Parathyroid adenoma (tissue), 2 donors: ENCODE measurements around the gene NCKAP5.

Experiments
- H2AFZ ChIP-seq: fragments of 300-600 bp; sonication (generic); one replicate; pipeline ENCODE4 v1.7.0; 2017; ENCODE audit warnings: antibody characterized with exemption, mild to moderate bottlenecking
- H3K27ac ChIP-seq: fragments of 300-600 bp; sonication (generic); one replicate; pipeline ENCODE4 v1.7.0; 2017
- H3K27me3 ChIP-seq: fragments of 300-600 bp; sonication (generic); one replicate; pipeline ENCODE4 v1.7.0; 2017; ENCODE audit warnings: low read length; ENCODE audit not compliant: control insufficient read depth, insufficient read depth
- H3K36me3 ChIP-seq: fragments of 300-600 bp; sonication (generic); one replicate; pipeline ENCODE4 v1.7.0; 2017; ENCODE audit warnings: low read length; ENCODE audit not compliant: control insufficient read depth, insufficient read depth
- H3K4me1 ChIP-seq: fragments of 300-600 bp; sonication (generic); one replicate; pipeline ENCODE4 v1.7.0; 2017; ENCODE audit warnings: control low read depth
- H3K4me2 ChIP-seq: fragments of 300-600 bp; sonication (generic); one replicate; pipeline ENCODE4 v1.7.0; 2017; ENCODE audit warnings: low read length
- H3K4me3 ChIP-seq: fragments of 300-600 bp; sonication (generic); one replicate; pipeline ENCODE4 v1.7.0; 2017; ENCODE audit warnings: low read depth, low read length
- H3K79me2 ChIP-seq: fragments of 300-600 bp; sonication (generic); one replicate; pipeline ENCODE4 v1.7.0; 2017; ENCODE audit warnings: control low read depth
- H3K9ac ChIP-seq: fragments of 300-600 bp; sonication (generic); one replicate; pipeline ENCODE4 v1.7.0; 2017; ENCODE audit warnings: mild to moderate bottlenecking
- H3K9me3 ChIP-seq: fragments of 300-600 bp; sonication (generic); one replicate; pipeline ENCODE4 v1.7.0; 2017; ENCODE audit warnings: low read length; ENCODE audit not compliant: control insufficient read depth
- TF ChIP-seq, protein P1 (sequence below): fragments of 300-600 bp; sonication (generic); IDR thresholded peaks from one replicate; pipeline ENCODE4 v1.7.0; 2017; ENCODE audit warnings: antibody characterized with exemption, mild to moderate bottlenecking
- donor health status: primary hyperparathyroidism.

NCKAP5 gene

DNA sequence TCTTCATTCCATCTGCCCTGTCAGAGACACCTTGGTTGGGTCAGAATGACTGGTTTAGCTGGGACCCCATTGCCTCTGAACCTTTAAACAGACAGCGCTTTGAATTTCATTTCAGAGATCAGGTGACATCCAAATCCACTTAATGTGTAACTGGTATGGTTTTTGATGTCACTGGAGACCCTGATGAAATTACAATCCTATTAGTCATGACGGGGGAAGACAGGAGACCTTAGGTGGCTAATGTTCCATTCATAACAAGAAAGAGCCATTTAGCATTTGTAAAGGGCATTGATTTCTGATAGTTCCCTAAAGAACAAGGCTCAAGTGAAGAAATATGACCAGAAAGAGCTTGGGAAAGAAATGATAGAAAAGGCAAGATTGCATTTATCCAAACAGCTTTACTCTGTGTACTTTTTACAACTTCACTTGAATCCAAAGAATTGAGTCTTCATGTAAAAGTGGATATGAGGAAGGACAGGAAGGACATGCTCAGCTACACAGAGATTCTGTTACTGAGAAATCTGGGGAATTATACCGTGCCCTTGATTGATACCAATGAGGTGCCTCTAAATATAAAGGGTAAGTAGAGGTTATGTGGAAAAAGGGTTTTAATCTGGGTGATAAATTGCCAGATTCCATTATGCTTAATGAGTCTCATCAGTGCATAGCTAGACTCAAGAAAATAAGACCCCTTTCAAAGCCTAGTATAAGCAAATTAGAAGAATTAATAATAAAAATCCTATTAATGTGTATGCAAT lies 198.2 kb downstream of the NCKAP5 start:
- Histone ChIP-seq H3K4me2 (no peak overlapping the region), H2AFZ (no peak overlapping the region), H3K36me3 (no peaks in the 10 kb centered on the region), H3K79me2 (no peaks in the 10 kb centered on the region), H3K9me3 (no peaks in the 10 kb centered on the region), H3K4me1 (no peaks in the 10 kb centered on the region), H3K27ac (no peak overlapping the region), H3K9ac (no peak overlapping the region), H3K27me3 (no peaks in the 10 kb centered on the region), H3K4me3 (no peak overlapping the region)
- TF ChIP-seq, protein P1, sequence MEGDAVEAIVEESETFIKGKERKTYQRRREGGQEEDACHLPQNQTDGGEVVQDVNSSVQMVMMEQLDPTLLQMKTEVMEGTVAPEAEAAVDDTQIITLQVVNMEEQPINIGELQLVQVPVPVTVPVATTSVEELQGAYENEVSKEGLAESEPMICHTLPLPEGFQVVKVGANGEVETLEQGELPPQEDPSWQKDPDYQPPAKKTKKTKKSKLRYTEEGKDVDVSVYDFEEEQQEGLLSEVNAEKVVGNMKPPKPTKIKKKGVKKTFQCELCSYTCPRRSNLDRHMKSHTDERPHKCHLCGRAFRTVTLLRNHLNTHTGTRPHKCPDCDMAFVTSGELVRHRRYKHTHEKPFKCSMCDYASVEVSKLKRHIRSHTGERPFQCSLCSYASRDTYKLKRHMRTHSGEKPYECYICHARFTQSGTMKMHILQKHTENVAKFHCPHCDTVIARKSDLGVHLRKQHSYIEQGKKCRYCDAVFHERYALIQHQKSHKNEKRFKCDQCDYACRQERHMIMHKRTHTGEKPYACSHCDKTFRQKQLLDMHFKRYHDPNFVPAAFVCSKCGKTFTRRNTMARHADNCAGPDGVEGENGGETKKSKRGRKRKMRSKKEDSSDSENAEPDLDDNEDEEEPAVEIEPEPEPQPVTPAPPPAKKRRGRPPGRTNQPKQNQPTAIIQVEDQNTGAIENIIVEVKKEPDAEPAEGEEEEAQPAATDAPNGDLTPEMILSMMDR = no peak

DNA sequence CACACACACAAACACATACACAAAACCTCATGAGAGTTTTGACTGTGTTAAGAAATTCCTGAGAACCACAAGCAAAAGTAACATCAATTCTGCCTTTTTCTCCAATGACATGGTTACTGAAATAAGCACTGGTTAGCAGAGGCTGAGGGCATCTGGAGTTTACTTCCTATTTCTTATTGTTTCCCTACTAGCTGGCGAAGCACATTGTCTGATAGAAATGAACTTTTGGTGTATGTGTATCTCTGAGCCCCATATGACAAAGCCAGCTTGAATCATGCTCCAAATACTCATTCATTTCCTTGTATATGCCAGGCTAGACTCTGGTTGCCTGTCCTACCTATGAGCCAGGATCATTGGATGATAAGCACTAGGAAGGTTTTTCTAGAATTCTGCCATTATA lies 203.1 kb downstream of the NCKAP5 start:
- Histone ChIP-seq H3K9me3 (no peaks in the 10 kb centered on the region), H2AFZ (no peak overlapping the region)

DNA sequence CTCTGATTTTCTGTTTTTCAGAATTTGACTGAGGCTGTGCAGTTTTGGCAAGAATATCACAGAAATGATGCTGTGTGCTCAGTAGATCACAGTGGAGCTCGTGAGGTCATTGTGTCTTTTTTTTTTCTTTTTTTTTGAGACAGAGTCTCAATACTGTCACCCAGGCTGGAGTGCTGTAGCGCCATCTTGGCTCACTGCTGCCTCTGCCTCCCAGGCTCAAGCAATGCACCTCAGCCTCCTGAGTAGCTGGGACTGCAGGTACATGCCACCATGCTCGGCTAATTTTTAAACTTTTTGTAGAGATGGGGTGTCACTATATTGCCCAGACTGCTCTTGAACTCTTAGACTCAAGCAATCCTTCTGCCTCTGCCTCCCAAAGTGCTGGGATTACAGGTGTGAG lies 203.6 kb downstream of the NCKAP5 start:
- no peak overlapping the region for H3K9ac ChIP-seq
- H3K79me2 ChIP-seq = no peaks in the 10 kb centered on the region
- H3K4me1 ChIP-seq = no peaks in the 10 kb centered on the region
- no peak overlapping the region for H3K4me3 ChIP-seq
- no peaks in the 10 kb centered on the region for H3K9me3 ChIP-seq
- H2AFZ ChIP-seq = no peak overlapping the region
- H3K36me3 ChIP-seq = no peaks in the 10 kb centered on the region
- H3K27ac ChIP-seq = no peak overlapping the region
- no peak overlapping the region for H3K4me2 ChIP-seq
- H3K27me3 ChIP-seq = no peaks in the 10 kb centered on the region
- TF ChIP-seq, protein P1 = no peak

More for the DNA sequence above, 203.1 kb downstream of the NCKAP5 start:
- Histone ChIP-seq H3K4me2 (no peak overlapping the region), H3K4me1 (no peaks in the 10 kb centered on the region), H3K79me2 (no peaks in the 10 kb centered on the region), H3K4me3 (no peak overlapping the region), H3K27ac (no peak overlapping the region), H3K9ac (no peak overlapping the region), H3K36me3 (no peaks in the 10 kb centered on the region), H3K27me3 (no peaks in the 10 kb centered on the region)
- TF ChIP-seq, protein P1 = no peak

DNA sequence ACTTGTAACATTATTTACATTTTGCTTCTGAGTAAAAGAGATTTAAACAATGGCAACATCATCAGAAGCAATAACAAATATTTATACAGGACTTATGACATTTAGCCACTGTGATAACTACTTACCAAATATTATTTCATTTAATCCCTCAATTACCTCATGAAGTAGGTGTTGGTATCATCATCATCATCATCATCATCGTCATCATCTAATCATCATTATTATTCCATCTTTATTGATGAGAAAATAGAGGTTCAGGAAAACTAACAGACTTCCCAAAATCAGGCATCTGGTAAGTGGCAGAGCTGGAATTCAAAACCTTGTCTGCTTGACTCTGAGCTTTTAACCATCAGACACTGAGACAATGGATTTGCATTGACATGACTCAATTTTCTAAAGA lies 204.4 kb downstream of the NCKAP5 start:
- Histone ChIP-seq H3K9ac (no peak overlapping the region), H3K27ac (no peak overlapping the region), H2AFZ (no peak overlapping the region), H3K9me3 (no peaks in the 10 kb centered on the region), H3K4me1 (no peaks in the 10 kb centered on the region), H3K4me2 (no peak overlapping the region), H3K36me3 (no peaks in the 10 kb centered on the region), H3K27me3 (no peaks in the 10 kb centered on the region), H3K79me2 (no peaks in the 10 kb centered on the region), H3K4me3 (no peak overlapping the region)
- TF ChIP-seq, protein P1 = no peak

DNA sequence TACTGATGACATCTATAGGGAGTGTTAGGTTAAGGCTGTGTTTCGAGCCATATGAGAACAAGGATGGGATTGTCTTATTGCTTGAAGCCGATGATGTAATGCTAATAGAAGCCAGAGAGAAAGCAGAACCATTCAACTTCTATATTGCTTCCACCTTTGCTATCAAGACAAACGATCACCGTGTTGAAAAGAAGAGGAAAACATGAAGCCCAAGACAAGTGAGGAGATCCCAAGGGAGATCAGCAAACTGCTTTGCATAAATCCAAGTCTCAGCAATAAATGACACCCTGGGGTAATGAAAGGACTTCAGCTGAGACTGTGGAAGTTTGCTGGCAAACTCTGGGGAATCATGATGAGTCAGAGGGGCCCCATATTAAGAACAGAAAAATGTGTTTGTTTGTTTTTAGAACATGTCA lies 206.2 kb downstream of the NCKAP5 start:
- no peak overlapping the region for H3K9ac ChIP-seq
- H3K36me3 ChIP-seq = no peaks in the 10 kb centered on the region
- H3K4me2 ChIP-seq = peak overlapping the region; percentile 12
- TF ChIP-seq, protein P1 = no peak
- H3K79me2 ChIP-seq = no peaks in the 10 kb centered on the region
- H3K9me3 ChIP-seq = no peaks in the 10 kb centered on the region
- H3K27ac ChIP-seq = no peak overlapping the region
- H3K4me1 ChIP-seq = no peaks in the 10 kb centered on the region
- H3K4me3 ChIP-seq = no peak overlapping the region
- no peak overlapping the region for H2AFZ ChIP-seq
- no peaks in the 10 kb centered on the region for H3K27me3 ChIP-seq
